ENCODE measurements around the gene MYL12A.

Gene MYL12A

GRCh38 chr18:3245853-3246634, 1.6 kb upstream of the MYL12A start:
- Histone ChIP-seq H3K9me3 (ENCODE audit: control insufficient read depth in 2 of 2, low read length in 2 of 2) (no peaks in the 10 kb centered on the region), H3K36me3 (ENCODE audit: control insufficient read depth in 2 of 2, insufficient read depth in 2 of 2, low read length in 2 of 2) (no peaks in the 10 kb centered on the region), H3K9ac (ENCODE audit: low read length in 2 of 2) (peak overlapping the region; percentile 86 to 96), H3K4me1 (ENCODE audit: control insufficient read depth, insufficient read depth, low read length) (peaks cover 12% of the 10 kb centered on the region), H3K4me3 (ENCODE audit: low read length in 2 of 2) (peak overlapping the region; percentile 92 to 96), H3K27ac (ENCODE audit: low read length) (peak overlapping the region; percentile 97), H3K27me3 (ENCODE audit: control insufficient read depth in 1 of 2, insufficient read depth in 2 of 2, low read length in 2 of 2) (no peaks in the 10 kb centered on the region)

DNA sequence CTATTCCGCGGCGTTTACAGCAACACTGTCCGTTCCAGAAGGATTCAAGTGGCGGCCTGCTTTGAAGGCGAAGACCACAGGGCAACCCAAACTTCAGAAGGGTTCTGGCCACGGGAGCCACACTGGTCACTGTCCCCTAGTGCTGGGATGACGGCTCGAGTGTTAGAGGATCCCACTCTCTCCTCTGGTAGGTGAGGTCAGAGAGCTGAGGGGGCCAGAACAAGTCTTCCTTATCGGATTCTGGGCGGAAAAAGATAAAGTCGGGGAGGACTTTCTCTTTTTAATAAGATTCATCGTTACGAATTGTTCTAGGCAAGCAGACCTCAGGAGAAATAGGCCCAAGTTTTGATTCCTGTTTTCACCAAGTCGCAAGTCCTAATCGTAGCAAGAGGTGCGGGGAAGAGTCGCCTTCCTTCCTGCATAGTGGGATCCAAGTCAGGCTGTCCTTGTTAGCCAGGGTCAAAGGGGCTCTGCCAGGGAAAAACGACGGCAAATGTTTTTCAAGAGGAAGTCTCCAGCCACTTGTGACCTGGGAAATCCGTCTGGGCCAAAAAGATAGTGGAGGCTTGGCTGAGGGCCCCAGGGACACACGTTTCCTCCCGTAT, 864 bp upstream of the MYL12A start:
- H3K36me3 ChIP-seq (ENCODE audit: control insufficient read depth in 2 of 2, insufficient read depth in 2 of 2, low read length in 2 of 2) = no peaks in the 10 kb centered on the region
- H3K27me3 ChIP-seq (ENCODE audit: control insufficient read depth in 1 of 2, insufficient read depth in 2 of 2, low read length in 2 of 2) = no peaks in the 10 kb centered on the region
- H3K4me3 ChIP-seq (ENCODE audit: low read length in 2 of 2) = peak overlapping the region; percentile 92 to 96
- H3K27ac ChIP-seq (ENCODE audit: low read length) = peak overlapping the region; percentile 97
- H3K9me3 ChIP-seq (ENCODE audit: control insufficient read depth in 2 of 2, low read length in 2 of 2) = no peaks in the 10 kb centered on the region
- peaks cover 12% of the 10 kb centered on the region for H3K4me1 ChIP-seq (ENCODE audit: control insufficient read depth, insufficient read depth, low read length)
- H3K9ac ChIP-seq (ENCODE audit: low read length in 2 of 2) = peak overlapping the region; percentile 86 to 96

DNA sequence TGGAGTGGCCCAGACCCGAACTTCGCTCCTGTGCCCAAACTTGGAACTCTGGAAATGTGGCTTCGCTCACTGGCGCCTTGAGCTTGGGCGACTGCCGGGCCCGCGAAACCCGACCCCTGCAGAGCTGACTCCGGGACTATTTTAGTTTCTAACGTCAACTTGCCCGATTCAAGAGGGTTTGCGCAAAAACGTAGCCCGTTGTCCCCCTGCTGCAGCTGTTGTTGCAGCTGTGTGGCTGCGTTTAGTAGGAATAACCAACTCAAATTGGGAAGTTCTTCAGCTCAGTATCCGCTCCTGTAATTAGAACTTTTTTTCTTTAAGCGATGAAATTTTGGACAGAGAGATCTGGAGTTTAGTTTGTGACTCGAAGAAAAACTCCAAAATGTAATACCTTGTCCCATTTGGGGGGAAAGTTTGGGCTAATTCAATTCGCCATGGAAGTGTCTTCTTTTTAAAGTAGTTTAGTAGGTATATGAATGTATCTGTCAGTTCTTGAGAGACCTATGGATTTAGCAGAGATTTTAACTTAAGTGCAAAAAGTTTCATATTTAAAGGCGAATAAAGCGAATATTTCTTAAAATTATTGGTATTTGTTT, 559 bp downstream of the MYL12A start:
- Histone ChIP-seq H3K4me3 (ENCODE audit: low read length in 2 of 2) (peak overlapping the region; percentile 92 to 96), H3K4me1 (ENCODE audit: control insufficient read depth, insufficient read depth, low read length) (peaks cover 12% of the 10 kb centered on the region), H3K36me3 (ENCODE audit: control insufficient read depth in 2 of 2, insufficient read depth in 2 of 2, low read length in 2 of 2) (peaks cover 0 to under 1% of the 10 kb centered on the region in 2 donors), H3K27ac (ENCODE audit: low read length) (peak overlapping the region; percentile 97), H3K27me3 (ENCODE audit: control insufficient read depth in 1 of 2, insufficient read depth in 2 of 2, low read length in 2 of 2) (no peaks in the 10 kb centered on the region), H3K9me3 (ENCODE audit: control insufficient read depth in 2 of 2, low read length in 2 of 2) (no peaks in the 10 kb centered on the region), H3K9ac (ENCODE audit: low read length in 2 of 2) (peak overlapping the region; percentile 86 to 96)

- Histone ChIP-seq H3K27ac (ENCODE audit: low read length) (peak overlapping the region; percentile 97), H3K4me3 (ENCODE audit: low read length in 2 of 2) (peak overlapping the region; percentile 92 to 96), H3K4me1 (ENCODE audit: control insufficient read depth, insufficient read depth, low read length) (peaks cover 12% of the 10 kb centered on the region), H3K36me3 (ENCODE audit: control insufficient read depth in 2 of 2, insufficient read depth in 2 of 2, low read length in 2 of 2) (peaks cover 5 to 7% of the 10 kb centered on the region in 2 donors), H3K9ac (ENCODE audit: low read length in 2 of 2) (peak overlapping the region; percentile 86 to 96), H3K27me3 (ENCODE audit: control insufficient read depth in 1 of 2, insufficient read depth in 2 of 2, low read length in 2 of 2) (no peaks in the 10 kb centered on the region), H3K9me3 (ENCODE audit: control insufficient read depth in 2 of 2, low read length in 2 of 2) (no peaks in the 10 kb centered on the region)
These were observed 1.2 kb downstream of the MYL12A start for GRCh38 chr18:3248658-3249359.

DNA sequence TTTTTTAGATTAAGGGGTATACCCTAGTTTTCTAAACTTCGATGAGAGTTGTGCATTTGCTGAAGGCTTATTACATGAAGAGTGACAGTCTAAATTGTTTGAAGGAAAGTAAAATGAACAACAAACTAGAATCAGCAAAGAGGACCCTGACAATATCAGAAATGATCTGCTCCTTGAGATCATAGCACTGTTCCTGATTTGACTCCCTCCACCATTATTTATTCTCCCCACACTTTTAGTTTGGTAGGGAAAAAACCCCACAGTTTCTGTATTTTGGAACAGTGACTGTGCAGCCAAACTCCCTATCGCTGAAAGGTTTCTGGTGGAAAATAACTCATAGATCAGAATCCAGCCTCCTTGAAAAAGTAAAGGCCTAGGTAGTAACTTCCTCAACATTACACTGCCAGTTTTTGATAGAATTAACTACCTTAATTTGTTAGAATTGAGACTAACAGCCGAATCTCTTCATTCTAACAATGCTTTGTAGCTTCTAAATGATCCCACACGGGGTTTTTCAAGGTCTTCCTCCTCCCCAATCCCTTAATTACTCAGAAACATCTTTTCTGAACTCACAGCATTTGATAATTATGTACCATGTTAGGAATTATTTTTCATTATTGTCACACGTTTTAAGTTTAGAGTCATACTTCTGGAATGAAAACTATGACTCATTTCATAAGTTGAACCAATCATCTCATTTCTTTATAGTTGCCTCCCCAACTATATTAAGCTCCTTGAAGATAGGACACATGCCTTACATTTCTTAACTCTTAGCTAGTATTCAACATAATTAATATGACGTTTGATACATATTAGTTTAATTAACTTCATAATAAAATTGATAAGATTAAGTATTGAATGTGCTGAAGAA, 2.9 kb downstream of the MYL12A start:
- Histone ChIP-seq H3K27ac (ENCODE audit: low read length) (no peak overlapping the region), H3K27me3 (ENCODE audit: control insufficient read depth in 1 of 2, insufficient read depth in 2 of 2, low read length in 2 of 2) (no peaks in the 10 kb centered on the region), H3K9ac (ENCODE audit: low read length in 2 of 2) (no peak overlapping the region), H3K4me3 (ENCODE audit: low read length in 2 of 2) (no peak overlapping the region), H3K9me3 (ENCODE audit: control insufficient read depth in 2 of 2, low read length in 2 of 2) (no peaks in the 10 kb centered on the region), H3K4me1 (ENCODE audit: control insufficient read depth, insufficient read depth, low read length) (peaks cover 10% of the 10 kb centered on the region), H3K36me3 (ENCODE audit: control insufficient read depth in 2 of 2, insufficient read depth in 2 of 2, low read length in 2 of 2) (peaks cover 15 to 24% of the 10 kb centered on the region in 2 donors)

- peaks cover 6% of the 10 kb centered on the region for H3K4me1 ChIP-seq (ENCODE audit: control insufficient read depth, insufficient read depth, low read length)
- H3K9me3 ChIP-seq (ENCODE audit: control insufficient read depth in 2 of 2, low read length in 2 of 2) = no peaks in the 10 kb centered on the region
- H3K9ac ChIP-seq (ENCODE audit: low read length in 2 of 2) = no peak overlapping the region
- H3K4me3 ChIP-seq (ENCODE audit: low read length in 2 of 2) = no peak overlapping the region
- peaks cover 23 to 27% of the 10 kb centered on the region in 2 donors for H3K36me3 ChIP-seq (ENCODE audit: control insufficient read depth in 2 of 2, insufficient read depth in 2 of 2, low read length in 2 of 2)
- no peak overlapping the region for H3K27ac ChIP-seq (ENCODE audit: low read length)
- H3K27me3 ChIP-seq (ENCODE audit: control insufficient read depth in 1 of 2, insufficient read depth in 2 of 2, low read length in 2 of 2) = no peaks in the 10 kb centered on the region
These were observed 3.8 kb downstream of the MYL12A start for GRCh38 chr18:3251249-3251962.

DNA sequence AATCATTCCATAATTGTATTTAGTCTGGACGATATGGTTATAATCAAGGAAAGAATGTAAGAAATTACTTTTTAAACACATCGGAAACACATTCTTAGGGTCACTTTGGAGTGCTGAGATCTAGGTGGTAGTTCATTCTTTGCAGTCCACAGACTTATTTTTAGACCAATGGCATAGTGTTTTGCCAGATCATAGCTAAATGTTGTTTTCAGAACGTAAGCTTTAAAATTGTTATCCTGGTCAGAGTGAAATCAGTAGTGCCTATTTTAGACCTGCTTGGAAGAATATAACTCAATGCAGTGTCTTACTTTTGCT, 4.3 kb downstream of the MYL12A start:
- Histone ChIP-seq H3K27me3 (ENCODE audit: control insufficient read depth in 1 of 2, insufficient read depth in 2 of 2, low read length in 2 of 2) (no peaks in the 10 kb centered on the region), H3K36me3 (ENCODE audit: control insufficient read depth in 2 of 2, insufficient read depth in 2 of 2, low read length in 2 of 2) (peaks cover 23 to 27% of the 10 kb centered on the region in 2 donors), H3K27ac (ENCODE audit: low read length) (no peak overlapping the region), H3K9me3 (ENCODE audit: control insufficient read depth in 2 of 2, low read length in 2 of 2) (no peaks in the 10 kb centered on the region), H3K4me3 (ENCODE audit: low read length in 2 of 2) (no peak overlapping the region), H3K9ac (ENCODE audit: low read length in 2 of 2) (no peak overlapping the region), H3K4me1 (ENCODE audit: control insufficient read depth, insufficient read depth, low read length) (peaks cover 4% of the 10 kb centered on the region)

DNA sequence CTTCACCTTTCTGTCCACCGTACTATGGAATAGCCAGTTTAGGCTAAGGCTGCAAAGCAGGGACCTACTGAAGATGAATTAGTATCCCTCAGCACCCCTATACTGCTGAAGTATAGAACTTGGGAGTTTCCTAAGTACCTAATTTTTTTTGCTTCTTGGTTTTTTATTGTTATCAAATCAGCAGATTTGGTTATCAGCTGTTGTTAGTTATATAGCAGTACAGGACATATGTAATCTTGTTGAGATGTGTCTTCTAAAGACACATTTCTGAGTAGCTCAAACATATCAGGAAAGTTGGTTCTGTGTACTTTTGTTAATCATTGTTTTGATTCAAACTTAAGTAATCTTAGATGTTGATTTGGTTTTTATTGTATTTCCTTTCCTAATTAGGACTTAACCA, 5.2 kb downstream of the MYL12A start:
- Histone ChIP-seq H3K9me3 (ENCODE audit: control insufficient read depth in 2 of 2, low read length in 2 of 2) (no peaks in the 10 kb centered on the region), H3K36me3 (ENCODE audit: control insufficient read depth in 2 of 2, insufficient read depth in 2 of 2, low read length in 2 of 2) (peaks cover 24 to 27% of the 10 kb centered on the region in 2 donors), H3K4me3 (ENCODE audit: low read length in 2 of 2) (no peak overlapping the region), H3K27ac (ENCODE audit: low read length) (no peak overlapping the region), H3K4me1 (ENCODE audit: control insufficient read depth, insufficient read depth, low read length) (peaks cover 7% of the 10 kb centered on the region), H3K9ac (ENCODE audit: low read length in 2 of 2) (no peak overlapping the region), H3K27me3 (ENCODE audit: control insufficient read depth in 1 of 2, insufficient read depth in 2 of 2, low read length in 2 of 2) (no peaks in the 10 kb centered on the region)

- no peak overlapping the region for H3K9ac ChIP-seq (ENCODE audit: low read length in 2 of 2)
- peaks cover 27 to 34% of the 10 kb centered on the region in 2 donors for H3K36me3 ChIP-seq (ENCODE audit: control insufficient read depth in 2 of 2, insufficient read depth in 2 of 2, low read length in 2 of 2)
- H3K4me1 ChIP-seq (ENCODE audit: control insufficient read depth, insufficient read depth, low read length) = peaks cover 7% of the 10 kb centered on the region
- no peaks in the 10 kb centered on the region for H3K9me3 ChIP-seq (ENCODE audit: control insufficient read depth in 2 of 2, low read length in 2 of 2)
- H3K27me3 ChIP-seq (ENCODE audit: control insufficient read depth in 1 of 2, insufficient read depth in 2 of 2, low read length in 2 of 2) = no peaks in the 10 kb centered on the region
- H3K27ac ChIP-seq (ENCODE audit: low read length) = no peak overlapping the region
- no peak overlapping the region for H3K4me3 ChIP-seq (ENCODE audit: low read length in 2 of 2)
These were observed 7.1 kb downstream of the MYL12A start for GRCh38 chr18:3254725-3255124.
